Fibroblast of lung (primary cell): ENCODE data around the gene GPR42.

Experiments used
- CTCF ChIP-seq, 2 donors: IDR thresholded peaks in 1 of 2; conservative IDR thresholded peaks in 1 of 2; 1 replicate in 1 of 2; 2 replicates in 1 of 2; pipeline ENCODE4 v1.5.1; 2011 to 2012; ENCODE audit warnings: low read length in 2 of 2, control low read depth in 1 of 2, inconsistent platforms in 1 of 2, low read depth in 1 of 2, mild to moderate bottlenecking in 1 of 2
- EZH2 ChIP-seq: IDR thresholded peaks from 2 replicates; pipeline ENCODE4 v1.5.1; 2012; ENCODE audit warnings: low read length, control low read depth, mild to moderate bottlenecking; ENCODE audit errors: missing control alignments

DNA sequence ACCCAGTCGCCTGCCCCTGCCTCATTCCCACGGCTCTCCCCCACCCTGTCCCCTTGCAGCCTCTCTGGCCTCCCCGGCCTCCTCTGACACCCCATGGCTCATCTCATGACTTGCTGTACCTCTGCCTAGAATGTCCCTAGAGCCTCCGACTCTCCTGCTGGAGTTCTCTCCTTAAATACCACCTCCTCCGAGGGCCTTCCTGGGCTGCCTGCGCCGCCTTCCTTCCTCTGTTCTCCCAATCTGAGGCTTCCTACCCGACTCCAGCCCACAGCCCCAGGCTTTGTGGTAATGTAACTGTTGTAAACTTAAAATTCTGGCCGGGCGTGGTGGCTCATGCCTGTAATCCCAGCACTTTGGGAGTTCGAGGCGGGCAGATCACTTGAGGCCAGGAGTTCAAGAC, 27.7 kb downstream of the GPR42 start:
- TF ChIP-seq CTCF (conservative IDR thresholded peaks at IDR 0.05 in 1 of 2, IDR thresholded peaks at IDR 0.05 in 1 of 2; ENCODE audit: low read depth in 1 of 2, low read length in 2 of 2), result no peak
- TF ChIP-seq EZH2, result no peak
